ENCODE data around the gene TMEM232. TPM values are rescaled to one million over a fixed set of nuclear protein-coding genes. Genes with fewer than 3 reads are reported as not detected.

TMEM232 gene
- total RNA-seq, 2 donors from 2014 or later: 3.9 to 4.2 TPM

DNA sequence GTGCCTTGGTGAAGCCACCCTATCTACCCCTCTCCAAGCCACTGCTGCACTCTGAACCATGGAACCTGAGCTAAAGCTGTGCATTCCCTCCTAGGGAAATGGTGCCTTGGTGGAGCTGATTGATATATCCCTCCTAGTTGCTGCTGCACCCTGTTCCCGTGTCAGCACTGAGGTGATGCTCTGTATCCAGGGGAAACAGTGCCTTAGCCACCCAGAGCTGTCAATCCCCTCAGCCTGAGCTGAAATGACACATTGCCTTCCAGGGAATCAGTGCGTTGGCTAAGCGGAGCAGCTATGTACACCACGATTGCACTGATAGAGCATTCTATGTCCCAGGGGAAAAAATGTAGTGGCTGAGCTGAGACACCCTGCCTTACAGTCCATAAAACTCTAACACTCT is 257.0 kb downstream of the TMEM232 start:
- no peaks in the 10 kb centered on the region for H3K27me3 ChIP-seq (ENCODE audit: control insufficient read depth, insufficient read depth, low read length, poor library complexity, severe bottlenecking)
- H3K27me3 Mint-ChIP-seq (ENCODE audit: insufficient read depth): no peaks in the 10 kb centered on the region
- H3K9me3 Mint-ChIP-seq: peaks cover 19% of the 10 kb centered on the region
- DNase-seq: no peak
- H3K9ac ChIP-seq (ENCODE audit: extremely low read depth, low read length, poor library complexity, severe bottlenecking): no peak overlapping the region
- no peak overlapping the region for H3K4me3 ChIP-seq (ENCODE audit: low read length)
- TF ChIP-seq, protein P1, sequence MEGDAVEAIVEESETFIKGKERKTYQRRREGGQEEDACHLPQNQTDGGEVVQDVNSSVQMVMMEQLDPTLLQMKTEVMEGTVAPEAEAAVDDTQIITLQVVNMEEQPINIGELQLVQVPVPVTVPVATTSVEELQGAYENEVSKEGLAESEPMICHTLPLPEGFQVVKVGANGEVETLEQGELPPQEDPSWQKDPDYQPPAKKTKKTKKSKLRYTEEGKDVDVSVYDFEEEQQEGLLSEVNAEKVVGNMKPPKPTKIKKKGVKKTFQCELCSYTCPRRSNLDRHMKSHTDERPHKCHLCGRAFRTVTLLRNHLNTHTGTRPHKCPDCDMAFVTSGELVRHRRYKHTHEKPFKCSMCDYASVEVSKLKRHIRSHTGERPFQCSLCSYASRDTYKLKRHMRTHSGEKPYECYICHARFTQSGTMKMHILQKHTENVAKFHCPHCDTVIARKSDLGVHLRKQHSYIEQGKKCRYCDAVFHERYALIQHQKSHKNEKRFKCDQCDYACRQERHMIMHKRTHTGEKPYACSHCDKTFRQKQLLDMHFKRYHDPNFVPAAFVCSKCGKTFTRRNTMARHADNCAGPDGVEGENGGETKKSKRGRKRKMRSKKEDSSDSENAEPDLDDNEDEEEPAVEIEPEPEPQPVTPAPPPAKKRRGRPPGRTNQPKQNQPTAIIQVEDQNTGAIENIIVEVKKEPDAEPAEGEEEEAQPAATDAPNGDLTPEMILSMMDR (conservative IDR thresholded peaks at IDR 0.05): no peak
- H3K27ac Mint-ChIP-seq: no peak overlapping the region
- H3K4me1 Mint-ChIP-seq: no peaks in the 10 kb centered on the region
- no peak overlapping the region for H3K27ac ChIP-seq (ENCODE audit: low read depth, low read length)
- no peaks in the 10 kb centered on the region for H3K4me1 ChIP-seq (ENCODE audit: control insufficient read depth, insufficient read depth, low read length)
- WGBS, 2 experiments (ENCODE audit: insufficient coverage in 1 of 2, insufficient read length in 1 of 2): 90 to 93% methylated on average over 3 to 4 of the region's 4 CpGs
- no peaks in the 10 kb centered on the region for H3K36me3 Mint-ChIP-seq (ENCODE audit: low read depth)
- H3K4me3 Mint-ChIP-seq: no peak overlapping the region
- H3K9me3 ChIP-seq (ENCODE audit: control insufficient read depth, low read length): peaks cover 7% of the 10 kb centered on the region
- H3K36me3 ChIP-seq (ENCODE audit: control insufficient read depth, insufficient read depth, low read length): no peaks in the 10 kb centered on the region

DNA sequence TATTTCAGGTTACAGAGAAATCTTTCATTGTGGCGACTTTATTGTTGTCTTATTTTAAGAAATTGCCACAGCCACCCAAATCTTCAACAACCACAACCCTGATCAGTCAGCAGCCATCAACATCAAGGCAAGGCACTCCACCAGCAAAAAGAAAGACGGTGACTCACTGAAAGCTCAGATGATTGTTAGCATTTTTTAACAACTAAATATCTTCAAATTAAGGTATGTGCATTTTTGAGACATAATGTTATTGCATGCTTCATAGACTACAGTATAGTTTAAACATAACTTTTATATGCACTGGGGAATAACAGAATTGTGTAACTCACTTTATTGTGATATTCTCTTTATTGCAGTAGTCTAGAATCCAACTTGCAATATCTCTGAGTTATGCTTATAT is 263.4 kb downstream of the TMEM232 start:
- Histone ChIP-seq H3K9ac (ENCODE audit: extremely low read depth, low read length, poor library complexity, severe bottlenecking) (no peak overlapping the region), H3K27me3 (ENCODE audit: control insufficient read depth, insufficient read depth, low read length, poor library complexity, severe bottlenecking) (no peaks in the 10 kb centered on the region), H3K9me3 (ENCODE audit: control insufficient read depth, low read length) (no peaks in the 10 kb centered on the region), H3K36me3 (ENCODE audit: control insufficient read depth, insufficient read depth, low read length) (no peaks in the 10 kb centered on the region), H3K4me3 (ENCODE audit: low read length) (no peak overlapping the region), H3K4me1 (ENCODE audit: control insufficient read depth, insufficient read depth, low read length) (no peaks in the 10 kb centered on the region), H3K27ac (ENCODE audit: low read depth, low read length) (no peak overlapping the region)
- Mint-ChIP-seq H3K4me1 (peaks cover 2% of the 10 kb centered on the region), H3K27me3 (ENCODE audit: insufficient read depth) (no peaks in the 10 kb centered on the region), H3K36me3 (ENCODE audit: low read depth) (no peaks in the 10 kb centered on the region), H3K9me3 (no peaks in the 10 kb centered on the region), H3K4me3 (no peak overlapping the region), H3K27ac (no peak overlapping the region)
- TF ChIP-seq, protein P1 (conservative IDR thresholded peaks at IDR 0.05): no peak
- WGBS, 2 experiments (ENCODE audit: insufficient coverage in 1 of 2, insufficient read length in 1 of 2): 90% methylated on average over 2 of the region's 2 CpGs; no CpG with 5 or more reads in 1 of the 2 experiments
- no peak for DNase-seq

DNA sequence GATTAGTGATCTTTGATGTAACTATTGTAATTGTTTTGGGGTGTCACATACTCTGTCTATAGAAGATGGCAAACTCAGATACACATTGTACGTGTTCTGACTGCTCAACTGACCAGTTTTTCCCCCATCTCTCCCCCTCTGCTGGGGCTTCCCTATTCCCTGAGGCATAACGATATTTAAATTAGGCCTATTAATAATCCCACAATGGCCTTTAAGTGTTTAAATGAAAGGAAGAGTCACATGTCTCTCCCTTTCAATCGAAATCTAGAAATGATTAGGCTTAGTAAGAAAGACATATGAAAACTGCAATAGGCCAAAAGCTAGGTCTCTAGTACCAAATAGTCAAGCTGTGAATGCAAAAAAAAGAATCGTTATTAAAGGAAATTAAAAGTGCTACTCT is 265.6 kb downstream of the TMEM232 start:
- Histone ChIP-seq H3K9ac (ENCODE audit: extremely low read depth, low read length, poor library complexity, severe bottlenecking) (no peak overlapping the region), H3K27ac (ENCODE audit: low read depth, low read length) (no peak overlapping the region), H3K36me3 (ENCODE audit: control insufficient read depth, insufficient read depth, low read length) (no peaks in the 10 kb centered on the region), H3K4me3 (ENCODE audit: low read length) (no peak overlapping the region), H3K27me3 (ENCODE audit: control insufficient read depth, insufficient read depth, low read length, poor library complexity, severe bottlenecking) (no peaks in the 10 kb centered on the region), H3K4me1 (ENCODE audit: control insufficient read depth, insufficient read depth, low read length) (no peaks in the 10 kb centered on the region), H3K9me3 (ENCODE audit: control insufficient read depth, low read length) (no peaks in the 10 kb centered on the region)
- Mint-ChIP-seq H3K4me1 (peaks cover 3% of the 10 kb centered on the region), H3K4me3 (no peak overlapping the region), H3K36me3 (ENCODE audit: low read depth) (no peaks in the 10 kb centered on the region), H3K27ac (no peak overlapping the region), H3K9me3 (no peaks in the 10 kb centered on the region), H3K27me3 (ENCODE audit: insufficient read depth) (no peaks in the 10 kb centered on the region)
- no peak for DNase-seq
- TF ChIP-seq, protein P1 (conservative IDR thresholded peaks at IDR 0.05): no peak
- 94% methylated on average over 2 to 4 of the region's 4 CpGs for WGBS, 2 experiments (ENCODE audit: insufficient coverage in 1 of 2, insufficient read length in 1 of 2)

Data from endodermal cell (in vitro differentiated cells).